Skeletal muscle satellite cell (primary cell): Measurements from ENCODE around the gene AGAP3.

Experiments used
- H3K27me3 ChIP-seq: 2 replicates; pipeline ENCODE4 v1.7.0; 2013; ENCODE audit warnings: low read length; ENCODE audit not compliant: control insufficient read depth, insufficient read depth
- H3K36me3 ChIP-seq: 2 replicates; pipeline ENCODE4 v1.7.0; 2013; ENCODE audit warnings: mild to moderate bottlenecking, control low read depth, low read length; ENCODE audit not compliant: insufficient read depth
- H3K4me1 ChIP-seq: 2 replicates; pipeline ENCODE4 v1.7.0; 2013; ENCODE audit warnings: low read length; ENCODE audit not compliant: control insufficient read depth, insufficient read depth
- H3K4me2 ChIP-seq: 2 replicates; pipeline ENCODE4 v1.7.0; 2013; ENCODE audit warnings: mild to moderate bottlenecking, low read length
- H3K4me3 ChIP-seq: 2 replicates; pipeline ENCODE4 v1.7.0; 2013; ENCODE audit warnings: low read length
- H3K9ac ChIP-seq: 2 replicates; pipeline ENCODE4 v1.7.0; 2013; ENCODE audit warnings: mild to moderate bottlenecking, low read depth, low read length, moderate library complexity
- H3K9me3 ChIP-seq: replicated peaks from 2 replicates; pipeline ENCODE4 v1.7.0; 2013; ENCODE audit warnings: mild to moderate bottlenecking, control low read depth, low read length

AGAP3 gene

DNA sequence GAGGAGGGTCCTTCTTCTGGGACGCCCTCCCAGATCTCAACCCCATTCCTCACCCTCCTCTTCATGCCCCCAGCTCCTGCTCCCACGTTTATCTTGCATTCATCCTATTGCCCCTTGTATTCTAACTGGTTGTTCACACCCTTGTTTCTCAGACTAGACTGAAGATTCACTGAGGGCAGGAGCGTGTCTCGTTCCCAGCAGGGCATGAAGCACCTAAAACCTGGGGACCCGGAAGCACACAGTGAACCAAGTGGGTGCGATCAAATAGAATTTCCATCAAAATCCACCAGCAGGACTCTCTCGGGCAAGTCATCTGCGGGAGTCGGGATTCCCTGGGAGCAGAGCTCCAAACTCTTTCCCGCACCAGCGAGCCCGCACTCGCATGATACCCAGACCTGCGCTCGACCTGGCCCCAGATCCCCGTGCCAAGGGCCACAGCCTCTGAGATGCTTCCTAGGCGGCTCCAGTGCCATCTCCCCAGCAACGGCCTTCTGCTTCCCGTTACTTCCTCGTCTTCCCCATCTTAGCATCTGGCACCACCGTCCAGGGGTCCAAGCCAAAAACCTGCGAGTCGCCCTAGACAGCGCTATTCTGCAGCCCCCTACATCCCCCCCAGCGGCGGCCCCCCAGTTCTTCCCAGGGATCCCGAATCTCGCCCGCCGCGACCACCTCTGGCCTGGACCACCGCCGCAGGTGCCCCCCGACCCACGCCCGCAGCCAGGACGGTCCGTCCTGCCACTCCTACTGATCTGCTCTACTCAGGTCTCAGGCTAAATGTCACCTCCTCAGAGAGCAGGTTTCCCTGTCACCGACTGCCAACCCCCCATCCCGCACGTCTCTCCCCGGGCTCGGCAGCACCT lies 87.3 kb downstream of the AGAP3 start:
- Histone ChIP-seq H3K9ac (no peak overlapping the region), H3K9me3 (no peaks in the 10 kb centered on the region), H3K4me1 (no peaks in the 10 kb centered on the region), H3K36me3 (no peaks in the 10 kb centered on the region), H3K4me2 (no peak overlapping the region), H3K27me3 (peaks cover 66% of the 10 kb centered on the region), H3K4me3 (no peak overlapping the region)

DNA sequence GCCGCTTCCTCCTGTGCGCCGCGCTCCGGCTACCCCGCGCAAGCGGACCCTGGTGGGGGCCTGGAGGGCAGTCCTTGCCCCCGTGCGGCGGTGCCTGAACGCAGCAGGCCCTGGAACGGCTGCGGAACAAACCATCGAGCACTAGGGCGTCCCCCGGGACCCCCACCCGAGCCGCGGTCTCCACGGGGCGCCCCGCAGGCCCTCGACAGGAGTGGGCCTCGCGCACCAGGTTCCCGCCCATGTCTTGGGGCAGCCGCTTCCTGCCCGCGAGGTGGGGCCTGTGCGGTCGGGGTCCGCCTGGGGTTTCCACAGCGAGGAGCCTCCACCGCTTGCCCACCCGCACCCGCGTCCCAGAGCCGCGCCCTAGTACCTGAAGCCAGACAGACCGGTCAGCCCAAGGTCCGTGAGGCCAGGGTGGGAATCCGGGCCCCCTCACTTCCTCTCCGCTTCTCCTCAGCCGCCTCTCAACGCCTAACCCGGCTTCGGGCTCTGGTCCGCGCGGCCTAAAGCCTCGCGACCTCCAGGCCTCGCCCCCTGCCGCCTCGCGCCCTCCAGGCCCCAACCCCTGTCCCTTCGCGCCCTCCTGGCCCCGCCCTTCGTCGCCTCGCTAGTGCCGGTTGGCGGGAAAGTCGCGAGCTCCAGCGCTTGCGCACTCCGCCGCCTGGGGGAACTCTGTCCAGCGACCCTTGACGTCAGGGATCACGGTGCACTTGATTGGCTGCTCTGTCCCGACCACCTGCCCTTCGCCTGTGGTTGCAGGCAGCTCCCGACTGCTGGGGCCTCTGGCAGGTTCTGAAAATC lies 88.2 kb downstream of the AGAP3 start:
- no peak overlapping the region for H3K4me2 ChIP-seq
- peaks cover 66% of the 10 kb centered on the region for H3K27me3 ChIP-seq
- no peaks in the 10 kb centered on the region for H3K36me3 ChIP-seq
- H3K9me3 ChIP-seq = no peaks in the 10 kb centered on the region
- no peak overlapping the region for H3K9ac ChIP-seq
- H3K4me1 ChIP-seq = no peaks in the 10 kb centered on the region
- H3K4me3 ChIP-seq = no peak overlapping the region

DNA sequence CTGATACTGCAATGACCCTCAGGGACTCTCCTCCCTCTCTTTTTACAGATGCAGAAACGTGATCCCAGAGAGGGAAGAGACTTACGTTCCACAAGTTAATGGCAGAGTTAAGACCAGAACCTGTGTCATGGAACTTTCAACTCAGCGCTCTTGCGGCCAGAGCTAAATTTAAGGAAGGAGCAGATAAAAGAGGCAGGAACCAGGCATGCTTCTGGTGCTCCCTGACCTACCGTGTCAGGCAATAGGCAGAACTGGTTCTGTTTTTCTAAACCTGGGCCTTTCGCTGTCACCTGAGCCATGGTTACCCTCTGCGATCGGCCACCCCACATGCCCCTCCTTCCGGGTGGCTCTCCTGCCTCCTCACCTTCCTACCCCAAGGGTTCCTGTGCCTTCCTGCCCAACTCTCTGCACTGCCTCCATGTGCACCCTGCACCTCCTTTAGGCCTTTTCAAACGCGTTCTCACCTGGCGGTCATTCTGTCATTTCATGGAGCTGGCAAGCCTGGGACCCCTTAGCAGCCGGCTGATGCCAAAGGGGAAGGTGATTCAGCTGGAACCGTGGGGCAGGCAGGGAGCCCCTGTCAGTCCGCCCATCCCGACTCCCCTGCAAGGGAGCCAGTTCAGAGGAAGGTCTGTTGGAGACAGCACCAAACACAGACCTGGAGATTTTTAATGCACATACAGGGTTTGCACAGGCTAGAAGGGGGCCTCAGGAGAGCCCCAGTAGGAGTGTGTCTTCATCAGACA lies 88.9 kb downstream of the AGAP3 start:
- Histone ChIP-seq H3K9ac (no peak overlapping the region), H3K4me2 (no peak overlapping the region), H3K27me3 (peaks cover 66% of the 10 kb centered on the region), H3K36me3 (no peaks in the 10 kb centered on the region), H3K4me1 (no peaks in the 10 kb centered on the region), H3K4me3 (no peak overlapping the region), H3K9me3 (no peaks in the 10 kb centered on the region)

DNA sequence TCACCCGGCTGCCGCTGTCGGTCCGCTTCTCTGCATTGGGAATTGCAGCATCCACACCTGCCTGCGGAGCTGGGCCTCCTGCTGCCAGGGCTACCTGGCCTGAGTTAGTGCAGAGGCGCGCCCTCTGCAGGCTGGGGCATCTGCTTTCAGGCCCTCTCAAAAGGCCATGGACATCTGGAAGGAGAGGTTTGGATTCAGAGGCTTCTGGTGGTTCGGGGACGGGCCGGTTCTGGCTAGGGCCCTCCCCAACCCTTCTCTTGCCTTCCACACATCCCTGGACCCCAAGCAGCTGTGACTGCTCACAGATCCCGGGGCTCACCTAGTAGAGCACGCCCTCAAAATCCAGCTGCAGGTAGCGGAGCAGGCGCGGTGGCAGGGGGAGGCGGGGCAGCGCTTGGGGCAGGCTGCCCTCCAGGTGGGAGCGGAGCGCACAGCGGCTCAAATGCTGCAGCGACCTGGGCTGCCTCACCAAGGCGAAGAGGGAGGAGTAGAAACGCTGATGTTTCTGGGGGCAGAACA lies 89.6 kb downstream of the AGAP3 start:
- Histone ChIP-seq H3K36me3 (no peaks in the 10 kb centered on the region), H3K9ac (no peak overlapping the region), H3K27me3 (peaks cover 71% of the 10 kb centered on the region), H3K4me3 (no peak overlapping the region), H3K4me1 (no peaks in the 10 kb centered on the region), H3K4me2 (no peak overlapping the region), H3K9me3 (no peaks in the 10 kb centered on the region)

DNA sequence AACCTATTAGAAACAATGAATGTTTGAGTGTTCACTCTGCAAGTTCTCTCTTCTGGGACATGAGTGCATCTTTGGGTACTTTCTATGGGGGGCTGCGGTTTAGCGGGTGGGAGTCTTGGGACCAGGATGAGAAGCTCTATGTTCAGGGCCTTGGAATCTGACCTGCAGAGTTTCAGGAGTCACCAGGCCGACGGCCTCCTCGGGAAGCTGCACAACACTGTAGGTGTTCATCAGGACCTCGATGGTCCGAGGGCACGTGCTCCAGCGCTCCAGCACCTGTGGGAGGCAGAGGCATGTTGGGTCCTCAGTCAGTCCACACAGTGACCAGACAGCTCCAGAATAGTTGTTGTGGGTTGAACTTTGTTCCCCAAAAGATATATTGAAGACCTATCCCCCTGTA lies 90.1 kb downstream of the AGAP3 start:
- peaks cover 72% of the 10 kb centered on the region for H3K27me3 ChIP-seq
- H3K9ac ChIP-seq = no peak overlapping the region
- H3K4me3 ChIP-seq = no peak overlapping the region
- H3K4me2 ChIP-seq = no peak overlapping the region
- no peaks in the 10 kb centered on the region for H3K9me3 ChIP-seq
- H3K4me1 ChIP-seq = no peaks in the 10 kb centered on the region
- H3K36me3 ChIP-seq = no peaks in the 10 kb centered on the region

DNA sequence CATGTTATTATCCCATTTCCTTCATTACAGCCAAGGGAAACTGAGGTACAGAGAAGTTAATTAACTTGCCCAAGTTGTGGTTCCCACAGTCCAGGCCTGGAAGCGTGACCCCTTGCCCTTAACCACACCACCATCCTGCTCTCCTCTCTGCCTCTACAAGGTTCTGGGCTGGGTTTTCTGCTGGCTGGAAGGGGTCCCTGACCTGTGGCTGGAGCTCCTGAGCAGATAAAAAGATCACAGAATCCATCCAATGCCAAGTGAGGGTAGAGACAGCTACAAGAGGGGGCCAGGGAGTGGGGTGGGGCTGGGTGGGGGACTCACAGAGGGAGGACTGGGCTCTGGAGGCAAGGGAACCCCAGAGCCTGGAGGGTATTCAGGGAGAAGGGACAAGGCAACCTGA lies 91.0 kb downstream of the AGAP3 start:
- Histone ChIP-seq H3K9ac (no peak overlapping the region), H3K36me3 (no peaks in the 10 kb centered on the region), H3K9me3 (no peaks in the 10 kb centered on the region), H3K4me2 (no peak overlapping the region), H3K4me3 (no peak overlapping the region), H3K27me3 (peaks cover 75% of the 10 kb centered on the region), H3K4me1 (no peaks in the 10 kb centered on the region)

DNA sequence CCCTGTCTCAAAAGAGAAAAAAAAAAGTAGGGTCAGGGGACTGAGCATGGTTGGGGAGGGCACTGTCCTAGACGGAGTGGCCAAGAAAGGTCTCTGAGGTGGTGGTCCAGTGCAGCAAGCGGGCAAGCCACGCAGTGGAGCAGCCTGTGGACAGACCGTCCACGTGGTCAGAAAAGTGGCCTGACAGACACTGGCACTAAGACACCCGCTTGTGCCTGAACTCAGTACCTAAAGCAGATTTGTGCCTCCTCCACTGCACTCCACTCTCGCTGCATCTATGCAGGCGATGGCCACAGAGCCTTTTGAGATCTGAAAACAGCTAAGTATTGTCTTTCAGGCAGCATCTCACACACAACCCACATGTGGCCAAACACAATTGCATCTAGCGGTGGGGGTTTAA lies 92.0 kb downstream of the AGAP3 start:
- Histone ChIP-seq H3K4me1 (no peaks in the 10 kb centered on the region), H3K4me2 (no peak overlapping the region), H3K9me3 (no peaks in the 10 kb centered on the region), H3K36me3 (no peaks in the 10 kb centered on the region), H3K27me3 (peaks cover 76% of the 10 kb centered on the region), H3K9ac (no peak overlapping the region), H3K4me3 (no peak overlapping the region)

DNA sequence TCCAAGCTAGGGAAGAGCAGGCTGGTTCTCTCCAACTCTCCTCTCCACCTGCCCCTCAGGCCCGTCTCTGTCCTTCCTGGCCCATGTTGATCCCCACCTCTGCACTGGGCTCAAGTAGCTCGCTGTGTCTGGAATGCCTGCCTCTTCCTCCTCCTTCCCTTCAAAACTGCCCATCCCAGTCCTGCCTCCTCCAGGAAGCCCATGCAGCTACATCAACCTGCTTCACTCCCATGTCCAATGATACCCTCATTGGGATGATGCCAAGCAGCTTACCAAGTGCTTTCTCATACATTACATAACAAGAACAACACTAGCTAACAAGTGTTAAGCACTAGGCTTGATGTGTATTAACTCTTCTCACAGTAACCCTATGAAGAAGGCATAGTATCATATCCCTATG lies 92.6 kb downstream of the AGAP3 start:
- no peaks in the 10 kb centered on the region for H3K36me3 ChIP-seq
- no peak overlapping the region for H3K4me2 ChIP-seq
- H3K9ac ChIP-seq = no peak overlapping the region
- no peak overlapping the region for H3K4me3 ChIP-seq
- H3K27me3 ChIP-seq = peaks cover 77% of the 10 kb centered on the region
- H3K4me1 ChIP-seq = no peaks in the 10 kb centered on the region
- no peaks in the 10 kb centered on the region for H3K9me3 ChIP-seq

DNA sequence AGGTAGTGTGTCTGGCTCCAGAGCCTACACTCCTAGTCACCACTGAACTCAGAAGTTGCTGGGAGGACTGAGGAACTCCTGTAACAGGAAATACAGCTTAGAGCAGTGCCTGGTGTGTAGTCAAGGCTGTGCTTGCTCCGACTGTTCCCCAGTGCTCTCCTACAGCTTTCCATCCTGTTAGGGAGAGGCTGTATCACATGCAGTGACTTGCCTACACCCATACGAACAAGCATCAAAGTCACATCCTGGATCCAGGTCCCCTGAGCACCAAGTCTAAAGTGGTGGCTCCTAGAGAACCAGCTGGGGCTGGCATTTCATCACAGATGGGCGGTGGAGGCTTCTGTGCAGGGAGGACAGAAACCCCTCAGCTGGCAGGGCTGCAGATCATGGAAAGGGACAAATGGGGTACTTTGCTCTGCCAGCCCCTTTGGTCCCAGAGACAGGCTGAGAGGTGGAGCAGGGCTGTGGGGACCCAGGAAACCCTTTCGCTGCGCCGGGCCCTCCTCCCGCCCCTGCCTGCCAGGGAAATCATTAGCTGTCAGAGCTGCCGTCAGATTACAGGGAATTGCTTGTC lies 93.1 kb downstream of the AGAP3 start:
- Histone ChIP-seq H3K4me2 (no peak overlapping the region), H3K4me3 (no peak overlapping the region), H3K27me3 (peaks cover 77% of the 10 kb centered on the region), H3K9me3 (no peaks in the 10 kb centered on the region), H3K4me1 (no peaks in the 10 kb centered on the region), H3K36me3 (no peaks in the 10 kb centered on the region), H3K9ac (no peak overlapping the region)

DNA sequence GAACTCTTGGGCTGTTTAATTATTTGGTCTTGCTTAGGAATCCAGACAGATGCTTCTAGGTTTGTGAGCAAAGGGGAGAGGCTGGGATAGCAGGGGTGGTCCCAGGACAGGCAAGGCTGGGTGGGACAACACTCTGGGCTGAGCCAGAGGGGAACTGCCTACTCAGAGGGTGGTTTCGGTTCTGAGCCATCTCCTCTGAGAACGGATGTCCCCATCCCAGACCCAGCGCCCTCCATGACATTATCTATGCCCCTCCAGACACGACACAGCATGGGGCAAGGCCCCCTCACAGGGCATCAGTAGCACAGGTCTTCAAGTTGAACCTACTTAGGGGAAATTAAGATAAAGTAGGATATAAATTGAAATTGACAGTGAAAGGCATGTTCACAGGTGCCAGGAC lies 93.7 kb downstream of the AGAP3 start:
- no peak overlapping the region for H3K9ac ChIP-seq
- H3K4me1 ChIP-seq = no peaks in the 10 kb centered on the region
- H3K9me3 ChIP-seq = no peaks in the 10 kb centered on the region
- no peak overlapping the region for H3K4me2 ChIP-seq
- no peak overlapping the region for H3K4me3 ChIP-seq
- H3K36me3 ChIP-seq = no peaks in the 10 kb centered on the region
- peaks cover 74% of the 10 kb centered on the region for H3K27me3 ChIP-seq

DNA sequence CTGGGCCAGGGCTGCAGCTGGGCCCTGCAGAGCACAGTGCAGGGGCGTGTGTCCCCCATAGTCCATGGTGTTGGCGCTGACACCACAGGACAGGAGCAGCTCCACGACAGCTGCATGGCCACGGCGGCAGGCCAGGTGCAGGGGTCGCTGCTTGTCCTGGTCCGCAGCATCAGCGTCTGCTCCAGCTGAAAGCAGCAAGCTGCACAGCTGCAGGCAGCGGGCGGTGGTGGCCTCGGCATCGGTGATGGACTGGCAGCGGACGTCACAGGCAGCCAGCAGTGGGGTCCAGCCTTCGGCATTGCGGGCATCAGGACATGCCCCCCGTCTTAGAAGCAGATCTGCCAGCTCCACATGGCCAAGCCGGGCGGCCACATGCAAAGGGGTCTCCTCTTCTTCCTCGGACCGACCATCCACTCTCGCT lies 94.7 kb downstream of the AGAP3 start:
- H3K4me1 ChIP-seq = no peaks in the 10 kb centered on the region
- no peaks in the 10 kb centered on the region for H3K9me3 ChIP-seq
- H3K4me3 ChIP-seq = no peak overlapping the region
- H3K36me3 ChIP-seq = no peaks in the 10 kb centered on the region
- H3K27me3 ChIP-seq = peaks cover 65% of the 10 kb centered on the region
- no peak overlapping the region for H3K4me2 ChIP-seq
- H3K9ac ChIP-seq = no peak overlapping the region
